Panc1 (cell line): ENCODE data around the gene ADCY9.

ENCODE experiments used
- POLR2AphosphoS5 ChIP-seq: IDR thresholded peaks from 2 replicates; pipeline ENCODE4 v1.6.1; 2012; ENCODE audit warnings: mild to moderate bottlenecking, low read depth, low read length, moderate library complexity
- SIN3A ChIP-seq: IDR thresholded peaks from 2 replicates; pipeline ENCODE4 v1.6.1; 2012; ENCODE audit warnings: low read depth, mild to moderate bottlenecking, low read length, moderate library complexity, borderline replicate concordance; ENCODE audit not compliant: insufficient read depth
- TF ChIP-seq, protein P1 (sequence below): fragments of 450-650 bp; IDR thresholded peaks from 2 replicates; pipeline ENCODE4 v1.5.1; 2017; ENCODE audit warnings: mild to moderate bottlenecking

DNA sequence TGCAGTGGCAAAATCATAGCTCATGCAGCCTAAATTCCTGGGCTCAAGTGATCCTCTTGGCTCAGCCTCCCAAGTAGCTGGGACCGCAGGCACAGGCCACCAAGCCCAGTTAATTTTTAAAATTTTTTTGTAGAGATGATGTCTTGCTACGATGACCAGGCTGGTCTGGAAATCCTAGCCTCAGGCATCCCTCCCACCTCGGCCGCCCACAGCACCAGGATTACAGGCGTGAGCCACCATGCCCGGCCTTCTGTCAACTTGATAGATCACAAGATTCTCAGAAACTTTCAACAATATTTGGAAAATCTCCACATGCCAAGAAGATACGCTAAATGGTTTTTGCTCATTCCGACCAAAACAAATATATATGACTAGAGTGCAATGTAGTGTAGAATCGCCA is 111.0 kb downstream of the ADCY9 start:
- TF ChIP-seq, protein P1, sequence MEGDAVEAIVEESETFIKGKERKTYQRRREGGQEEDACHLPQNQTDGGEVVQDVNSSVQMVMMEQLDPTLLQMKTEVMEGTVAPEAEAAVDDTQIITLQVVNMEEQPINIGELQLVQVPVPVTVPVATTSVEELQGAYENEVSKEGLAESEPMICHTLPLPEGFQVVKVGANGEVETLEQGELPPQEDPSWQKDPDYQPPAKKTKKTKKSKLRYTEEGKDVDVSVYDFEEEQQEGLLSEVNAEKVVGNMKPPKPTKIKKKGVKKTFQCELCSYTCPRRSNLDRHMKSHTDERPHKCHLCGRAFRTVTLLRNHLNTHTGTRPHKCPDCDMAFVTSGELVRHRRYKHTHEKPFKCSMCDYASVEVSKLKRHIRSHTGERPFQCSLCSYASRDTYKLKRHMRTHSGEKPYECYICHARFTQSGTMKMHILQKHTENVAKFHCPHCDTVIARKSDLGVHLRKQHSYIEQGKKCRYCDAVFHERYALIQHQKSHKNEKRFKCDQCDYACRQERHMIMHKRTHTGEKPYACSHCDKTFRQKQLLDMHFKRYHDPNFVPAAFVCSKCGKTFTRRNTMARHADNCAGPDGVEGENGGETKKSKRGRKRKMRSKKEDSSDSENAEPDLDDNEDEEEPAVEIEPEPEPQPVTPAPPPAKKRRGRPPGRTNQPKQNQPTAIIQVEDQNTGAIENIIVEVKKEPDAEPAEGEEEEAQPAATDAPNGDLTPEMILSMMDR = no peak
- TF ChIP-seq SIN3A = no peak
- no peak for TF ChIP-seq POLR2AphosphoS5
